ENCODE data around the gene SHOC1. TPM values are rescaled to one million over a fixed set of nuclear protein-coding genes. Genes with fewer than 3 reads are reported as not detected.

The SHOC1 gene
- total RNA-seq, 1 donor from 2014 or later = not detected

DNA sequence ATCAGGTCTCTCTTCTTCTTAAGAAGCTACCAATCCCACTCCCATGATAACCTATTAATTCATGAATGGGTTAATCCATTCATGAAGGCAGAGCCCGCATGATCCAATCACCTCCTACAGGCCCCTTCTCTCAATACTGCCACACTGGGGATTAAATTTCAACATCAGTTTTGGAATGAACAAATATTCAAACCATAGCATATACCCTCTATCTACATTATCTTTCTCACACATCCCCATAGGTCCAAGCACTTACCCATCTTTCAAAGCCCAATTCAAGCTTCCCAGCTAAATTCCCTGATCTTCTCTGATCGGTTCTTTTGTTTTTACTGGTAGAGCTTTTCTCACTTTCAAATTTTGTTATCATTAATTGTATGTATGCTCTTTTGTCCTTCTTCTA lies 10.5 kb upstream of the SHOC1 start:
- no peak overlapping the region for H2AFZ ChIP-seq (ENCODE audit: low read depth, low read length)
- peak overlapping the region; percentile 34 for H3K4me2 ChIP-seq (ENCODE audit: low read length)
- Mint-ChIP-seq H3K4me3 (ENCODE audit: unreplicated experiment) (no peak overlapping the region), H3K9me3 (ENCODE audit: unreplicated experiment) (no peaks in the 10 kb centered on the region), H3K27ac (ENCODE audit: unreplicated experiment) (no peak overlapping the region), H3K27me3 (ENCODE audit: low read depth, unreplicated experiment) (no peaks in the 10 kb centered on the region), H3K36me3 (ENCODE audit: low read depth, unreplicated experiment) (peaks cover 3% of the 10 kb centered on the region), H3K4me1 (ENCODE audit: low read depth, unreplicated experiment) (peaks cover 8% of the 10 kb centered on the region)
- no peak for FAIRE-seq
- no peaks in the 10 kb centered on the region for H3K27me3 ChIP-seq (ENCODE audit: insufficient read depth, low read length)
- no peak for DNase-seq (ENCODE audit: low read depth)
- no peak overlapping the region for H3K4me3 ChIP-seq (ENCODE audit: insufficient read depth, low read depth, low read length)
- peak overlapping the region; percentile 54 for H3K27ac ChIP-seq (ENCODE audit: low read depth, low read length)
- peaks cover 9% of the 10 kb centered on the region for H3K4me1 ChIP-seq (ENCODE audit: insufficient read depth, low read length)
- no peak overlapping the region for H3K9ac ChIP-seq (ENCODE audit: low read length)
- no peaks in the 10 kb centered on the region for H3K36me3 ChIP-seq (ENCODE audit: insufficient read depth, low read length)
- no peaks in the 10 kb centered on the region for H4K20me1 ChIP-seq (ENCODE audit: insufficient read depth, low read length)
- no peaks in the 10 kb centered on the region for H3K9me3 ChIP-seq (ENCODE audit: insufficient read depth, low read depth, low read length)
- no peak for TF ChIP-seq EZH2 (IDR thresholded peaks at IDR 0.05; ENCODE audit: insufficient read depth, low read length)
- TF ChIP-seq, protein P1, sequence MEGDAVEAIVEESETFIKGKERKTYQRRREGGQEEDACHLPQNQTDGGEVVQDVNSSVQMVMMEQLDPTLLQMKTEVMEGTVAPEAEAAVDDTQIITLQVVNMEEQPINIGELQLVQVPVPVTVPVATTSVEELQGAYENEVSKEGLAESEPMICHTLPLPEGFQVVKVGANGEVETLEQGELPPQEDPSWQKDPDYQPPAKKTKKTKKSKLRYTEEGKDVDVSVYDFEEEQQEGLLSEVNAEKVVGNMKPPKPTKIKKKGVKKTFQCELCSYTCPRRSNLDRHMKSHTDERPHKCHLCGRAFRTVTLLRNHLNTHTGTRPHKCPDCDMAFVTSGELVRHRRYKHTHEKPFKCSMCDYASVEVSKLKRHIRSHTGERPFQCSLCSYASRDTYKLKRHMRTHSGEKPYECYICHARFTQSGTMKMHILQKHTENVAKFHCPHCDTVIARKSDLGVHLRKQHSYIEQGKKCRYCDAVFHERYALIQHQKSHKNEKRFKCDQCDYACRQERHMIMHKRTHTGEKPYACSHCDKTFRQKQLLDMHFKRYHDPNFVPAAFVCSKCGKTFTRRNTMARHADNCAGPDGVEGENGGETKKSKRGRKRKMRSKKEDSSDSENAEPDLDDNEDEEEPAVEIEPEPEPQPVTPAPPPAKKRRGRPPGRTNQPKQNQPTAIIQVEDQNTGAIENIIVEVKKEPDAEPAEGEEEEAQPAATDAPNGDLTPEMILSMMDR (IDR thresholded peaks at IDR 0.05; ENCODE audit: insufficient read depth, low read depth, low read length) = no peak
- H3K79me2 ChIP-seq (ENCODE audit: insufficient read depth, low read length) = no peaks in the 10 kb centered on the region

DNA sequence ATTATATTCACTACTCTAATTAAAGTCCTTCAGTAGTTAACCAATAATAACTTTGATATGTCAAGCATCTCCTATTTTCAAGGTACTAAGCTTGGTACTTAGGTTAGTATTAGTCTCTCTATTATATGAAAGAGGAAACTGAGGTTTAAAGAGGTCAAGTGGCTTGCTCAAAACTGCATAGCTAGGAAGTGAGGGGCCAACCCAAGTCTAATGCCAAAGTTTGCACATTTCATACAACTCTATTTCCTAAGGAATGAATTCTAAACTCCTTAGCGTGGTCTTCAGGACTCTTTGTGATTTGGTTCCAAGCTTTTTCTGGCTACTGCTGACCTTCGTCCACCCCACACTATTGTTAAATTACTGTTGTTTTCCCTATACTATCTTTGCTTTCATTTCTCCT lies 9.9 kb upstream of the SHOC1 start:
- Histone ChIP-seq H3K4me2 (ENCODE audit: low read length) (no peak overlapping the region), H3K36me3 (ENCODE audit: insufficient read depth, low read length) (no peaks in the 10 kb centered on the region), H3K9me3 (ENCODE audit: insufficient read depth, low read depth, low read length) (no peaks in the 10 kb centered on the region), H4K20me1 (ENCODE audit: insufficient read depth, low read length) (no peaks in the 10 kb centered on the region), H3K4me1 (ENCODE audit: insufficient read depth, low read length) (peaks cover 9% of the 10 kb centered on the region), H2AFZ (ENCODE audit: low read depth, low read length) (no peak overlapping the region), H3K4me3 (ENCODE audit: insufficient read depth, low read depth, low read length) (no peak overlapping the region), H3K9ac (ENCODE audit: low read length) (no peak overlapping the region), H3K27me3 (ENCODE audit: insufficient read depth, low read length) (no peaks in the 10 kb centered on the region), H3K79me2 (ENCODE audit: insufficient read depth, low read length) (no peaks in the 10 kb centered on the region), H3K27ac (ENCODE audit: low read depth, low read length) (no peak overlapping the region)
- Mint-ChIP-seq H3K9me3 (ENCODE audit: unreplicated experiment) (no peaks in the 10 kb centered on the region), H3K4me3 (ENCODE audit: unreplicated experiment) (no peak overlapping the region), H3K27ac (ENCODE audit: unreplicated experiment) (no peak overlapping the region), H3K27me3 (ENCODE audit: low read depth, unreplicated experiment) (no peaks in the 10 kb centered on the region), H3K4me1 (ENCODE audit: low read depth, unreplicated experiment) (peaks cover 8% of the 10 kb centered on the region), H3K36me3 (ENCODE audit: low read depth, unreplicated experiment) (peaks cover 3% of the 10 kb centered on the region)
- FAIRE-seq (no peak), DNase-seq (ENCODE audit: low read depth) (no peak)
- TF ChIP-seq EZH2 (IDR thresholded peaks at IDR 0.05; ENCODE audit: insufficient read depth, low read length) = no peak
- TF ChIP-seq, protein P1 (IDR thresholded peaks at IDR 0.05; ENCODE audit: insufficient read depth, low read depth, low read length) = no peak

DNA sequence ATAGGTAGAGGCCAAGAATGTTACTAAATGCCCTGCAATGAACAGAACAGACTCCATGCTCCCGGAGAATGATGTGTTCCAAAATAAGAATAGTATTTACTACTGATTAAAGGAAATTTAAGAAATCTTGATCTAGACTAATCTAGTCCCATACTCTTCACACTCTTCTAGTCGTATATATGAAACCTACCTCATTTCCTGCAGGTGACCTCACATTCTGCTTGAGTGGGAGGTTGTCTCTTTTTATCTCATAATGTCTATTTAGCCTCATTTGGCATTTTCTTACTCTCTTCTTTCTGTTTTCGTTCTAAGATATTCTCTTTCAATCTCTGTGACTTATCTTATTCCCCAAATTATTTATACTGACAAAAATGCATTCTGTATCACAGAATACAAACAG lies 9.2 kb upstream of the SHOC1 start:
- Histone ChIP-seq H3K79me2 (ENCODE audit: insufficient read depth, low read length) (no peaks in the 10 kb centered on the region), H3K4me1 (ENCODE audit: insufficient read depth, low read length) (peaks cover 9% of the 10 kb centered on the region), H3K9ac (ENCODE audit: low read length) (no peak overlapping the region), H3K27ac (ENCODE audit: low read depth, low read length) (no peak overlapping the region), H3K4me3 (ENCODE audit: insufficient read depth, low read depth, low read length) (no peak overlapping the region), H2AFZ (ENCODE audit: low read depth, low read length) (no peak overlapping the region), H3K36me3 (ENCODE audit: insufficient read depth, low read length) (no peaks in the 10 kb centered on the region), H3K4me2 (ENCODE audit: low read length) (no peak overlapping the region), H3K9me3 (ENCODE audit: insufficient read depth, low read depth, low read length) (no peaks in the 10 kb centered on the region), H3K27me3 (ENCODE audit: insufficient read depth, low read length) (no peaks in the 10 kb centered on the region), H4K20me1 (ENCODE audit: insufficient read depth, low read length) (no peaks in the 10 kb centered on the region)
- Mint-ChIP-seq H3K36me3 (ENCODE audit: low read depth, unreplicated experiment) (peaks cover 3% of the 10 kb centered on the region), H3K4me1 (ENCODE audit: low read depth, unreplicated experiment) (peaks cover 13% of the 10 kb centered on the region), H3K9me3 (ENCODE audit: unreplicated experiment) (no peaks in the 10 kb centered on the region), H3K27ac (ENCODE audit: unreplicated experiment) (no peak overlapping the region), H3K27me3 (ENCODE audit: low read depth, unreplicated experiment) (no peaks in the 10 kb centered on the region), H3K4me3 (ENCODE audit: unreplicated experiment) (no peak overlapping the region)
- no peak for FAIRE-seq
- DNase-seq (ENCODE audit: low read depth) = no peak
- no peak for TF ChIP-seq EZH2 (IDR thresholded peaks at IDR 0.05; ENCODE audit: insufficient read depth, low read length)
- TF ChIP-seq, protein P1 (IDR thresholded peaks at IDR 0.05; ENCODE audit: insufficient read depth, low read depth, low read length) = no peak

All from astrocyte (in vitro differentiated cells and primary cell).